Spinal cord (tissue), 10 donors: ENCODE measurements around the gene LAMB3. TPM values are rescaled to one million over a fixed set of nuclear protein-coding genes. Genes with fewer than 3 reads are reported as not detected.
A peak's percentile ranks its signal among the peaks of the same experiment; 100 is the strongest.

ENCODE experiments used
- DNase-seq, 6 donors: peaks; one replicate each; pipeline versions ENCODE4 v3.0.0 to v3.0.0-alpha.2; 2013 to 2015; ENCODE audit warnings: low spot score in 6 of 6, low read depth in 4 of 6
- H3K27ac ChIP-seq: one replicate; pipeline ENCODE4 v1.5.1; 2013; ENCODE audit warnings: low read depth, low read length, control low read depth
- H3K27me3 ChIP-seq: one replicate; pipeline ENCODE4 v1.6.1; 2013; ENCODE audit warnings: low read length; ENCODE audit not compliant: control insufficient read depth, insufficient read depth
- H3K36me3 ChIP-seq: one replicate; pipeline ENCODE4 v1.6.1; 2013; ENCODE audit warnings: low read length; ENCODE audit not compliant: control insufficient read depth, insufficient read depth
- H3K4me1 ChIP-seq: one replicate; pipeline ENCODE4 v1.6.1; 2013; ENCODE audit warnings: low read length; ENCODE audit not compliant: control insufficient read depth, insufficient read depth
- H3K4me3 ChIP-seq: one replicate; pipeline ENCODE4 v1.5.1; 2013; ENCODE audit warnings: low read depth, low read length, control low read depth
- H3K9me3 ChIP-seq: one replicate; pipeline ENCODE4 v1.6.1; 2013; ENCODE audit warnings: low read length; ENCODE audit not compliant: control insufficient read depth, insufficient read depth
- WGBS: methylation state at CpG from one replicate; pipeline ENCODE4 v1.1.5; 2013; ENCODE audit warnings: missing lambda C conversion rate; ENCODE audit not compliant: insufficient coverage; 5-methylcytosine and 5-hydroxymethylcytosine counted together
- polyA plus RNA-seq, 2 donors: library from polyadenylated mRNA; unstranded; fragments of 120-200 nt; gene quantifications; one replicate each; pipeline ENCODE4 v1.2.1, GENCODE V29; 2013; ENCODE audit not compliant: insufficient read length in 2 of 2
- total RNA-seq, 2 donors: library from RNA; depleted of rRNA in 1 of 2; stranded (reverse); fragments of 120-200 nt in 1 of 2; fragments of >200 nt in 1 of 2; gene quantifications; one replicate each; pipeline versions ENCODE4 v1.2.3 to v1.2.4, GENCODE V29; 2013 to 2014
- donor health status: healthy.

LAMB3 gene
- total and polyA plus RNA-seq, 4 donors: 0.89 to 6.0 (median 2.7) TPM

DNA sequence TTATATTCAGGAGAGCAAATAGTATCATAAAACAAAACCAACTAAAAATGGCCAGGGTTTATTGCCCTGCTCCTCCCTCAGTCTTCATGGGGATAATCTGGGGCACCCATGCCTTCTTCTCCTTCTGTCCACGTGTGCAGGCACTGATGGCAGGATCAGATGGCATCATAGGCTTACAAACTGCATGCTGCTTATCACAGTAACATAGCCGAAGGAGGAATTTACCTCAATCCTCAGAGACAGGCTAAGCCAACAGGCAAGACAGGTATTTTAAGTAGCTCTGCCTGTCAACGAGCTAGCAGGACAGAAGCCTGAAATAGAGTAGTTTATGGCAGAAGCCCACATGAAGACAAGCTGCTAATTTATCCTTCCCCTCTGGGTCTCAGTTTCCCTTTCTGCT is 9.4 kb downstream of the LAMB3 start:
- Histone ChIP-seq H3K9me3 (no peaks in the 10 kb centered on the region), H3K4me3 (no peak overlapping the region), H3K4me1 (peaks cover 40% of the 10 kb centered on the region), H3K27ac (peak overlapping the region; percentile 74), H3K27me3 (peaks cover 2% of the 10 kb centered on the region), H3K36me3 (no peaks in the 10 kb centered on the region)
- DNase-seq: no peak
- WGBS: 43% methylated on average over 1 of the region's 3 CpGs

GRCh38 chr1:209641832-209642172 is 10.4 kb downstream of the LAMB3 start:
- Histone ChIP-seq H3K4me1 (peaks cover 33% of the 10 kb centered on the region), H3K36me3 (no peaks in the 10 kb centered on the region), H3K27ac (peak overlapping the region; percentile 82), H3K27me3 (no peaks in the 10 kb centered on the region), H3K9me3 (no peaks in the 10 kb centered on the region), H3K4me3 (no peak overlapping the region)
- WGBS: 23% methylated on average over 3 of the region's 5 CpGs
- peak in 4 of 6 donors; percentile 39 to 85 (median 57) for DNase-seq

DNA sequence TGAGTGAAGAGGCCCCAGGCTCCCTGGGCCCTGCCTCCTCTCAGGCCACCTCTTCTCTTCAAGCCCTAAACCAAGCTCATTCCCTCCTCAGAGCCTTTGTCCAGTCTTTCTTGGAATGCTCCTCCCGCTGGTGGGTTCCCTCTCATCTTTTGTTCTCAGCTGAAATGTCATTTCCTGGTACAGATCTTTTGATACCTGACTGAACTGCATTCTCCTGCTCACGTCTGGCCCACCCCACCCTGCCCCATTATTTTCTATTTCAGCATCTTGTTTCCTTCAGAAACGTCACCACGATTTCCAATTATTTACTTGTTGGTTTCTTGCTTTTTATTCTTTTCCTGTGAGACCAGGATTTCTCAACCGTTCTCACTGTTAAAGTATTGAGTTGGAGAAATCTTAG is 16.4 kb downstream of the LAMB3 start:
- no peaks in the 10 kb centered on the region for H3K9me3 ChIP-seq
- no peak overlapping the region for H3K27ac ChIP-seq
- H3K27me3 ChIP-seq: no peaks in the 10 kb centered on the region
- 71% methylated on average over 2 of the region's 5 CpGs for WGBS
- no peak overlapping the region for H3K4me3 ChIP-seq
- no peaks in the 10 kb centered on the region for H3K36me3 ChIP-seq
- no peak for DNase-seq
- H3K4me1 ChIP-seq: peaks cover 8% of the 10 kb centered on the region

DNA sequence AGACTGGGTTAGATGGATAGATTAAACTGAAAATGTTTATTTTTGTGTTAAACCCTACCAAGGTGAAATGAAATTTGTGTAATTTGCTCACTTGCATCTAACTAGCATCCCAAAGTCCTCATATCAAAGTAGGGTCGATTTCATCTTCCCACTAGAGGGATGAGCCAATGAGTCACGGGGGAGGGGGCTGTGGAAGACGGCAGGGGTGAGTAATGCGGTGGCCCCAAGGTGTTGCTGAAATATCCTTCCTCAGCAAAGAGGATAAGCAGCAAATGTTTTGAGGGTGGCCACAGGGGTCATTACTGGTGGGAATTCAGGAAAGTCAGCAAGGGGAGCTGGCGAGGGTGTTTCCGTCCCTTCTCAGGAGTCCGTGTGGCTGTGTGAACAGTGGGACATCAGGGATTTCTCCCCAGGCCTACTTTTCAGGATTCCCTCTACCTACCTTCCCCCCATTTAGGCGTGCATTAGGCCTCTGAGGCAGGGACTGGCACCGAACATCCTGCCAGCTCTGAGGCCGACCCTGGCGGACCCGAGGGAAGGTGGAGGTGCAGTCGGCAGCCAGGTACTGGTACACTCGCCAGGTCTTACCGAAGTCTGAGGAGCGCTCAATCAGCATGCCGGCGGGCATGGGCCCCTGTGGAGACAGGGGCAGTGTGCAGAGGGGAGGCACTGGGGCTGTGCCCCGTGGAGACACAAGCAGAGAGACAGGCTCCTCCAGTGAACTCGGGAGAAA is 18.1 kb downstream of the LAMB3 start:
- H3K9me3 ChIP-seq: no peaks in the 10 kb centered on the region
- H3K4me3 ChIP-seq: no peak overlapping the region
- peaks cover 21% of the 10 kb centered on the region for H3K4me1 ChIP-seq
- 89% methylated on average over 16 of the region's 20 CpGs for WGBS
- no peaks in the 10 kb centered on the region for H3K36me3 ChIP-seq
- H3K27ac ChIP-seq: no peak overlapping the region
- no peaks in the 10 kb centered on the region for H3K27me3 ChIP-seq
- no peak for DNase-seq

DNA sequence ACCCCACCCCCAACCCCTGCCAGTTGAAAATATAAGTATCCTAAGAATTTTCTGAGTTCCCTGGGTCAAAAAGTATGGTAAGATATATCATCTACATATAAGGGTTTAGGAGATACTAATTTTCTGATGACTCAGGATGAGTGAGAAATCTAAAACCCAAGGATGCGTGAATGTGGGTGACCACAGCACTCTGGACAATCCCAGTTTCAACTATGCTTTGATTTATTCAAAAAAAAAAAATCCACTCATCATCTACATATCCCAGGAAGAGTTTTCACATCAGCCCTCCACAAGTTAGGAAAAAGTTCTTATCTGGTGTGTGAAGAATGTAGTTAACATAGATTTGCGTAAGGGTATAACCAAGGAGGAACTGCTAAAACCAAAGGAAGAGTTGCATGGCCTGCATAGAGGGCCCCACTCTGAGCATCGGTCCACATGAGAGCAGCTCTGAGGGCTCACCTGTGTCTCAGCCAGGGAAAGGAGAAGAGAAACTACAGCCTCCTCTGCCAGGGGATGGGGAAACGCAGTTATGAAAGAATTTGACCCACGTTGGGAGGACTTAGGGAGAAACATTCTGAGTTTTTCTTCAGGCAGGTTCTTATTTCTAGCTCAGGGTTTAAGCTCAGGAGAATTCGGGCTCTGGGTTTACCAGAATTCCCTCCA is 18.8 kb downstream of the LAMB3 start:
- H3K4me3 ChIP-seq: no peak overlapping the region
- no peak overlapping the region for H3K27ac ChIP-seq
- no peak for DNase-seq
- H3K9me3 ChIP-seq: no peaks in the 10 kb centered on the region
- WGBS: 96% methylated on average over 4 of the region's 6 CpGs
- H3K36me3 ChIP-seq: no peaks in the 10 kb centered on the region
- H3K27me3 ChIP-seq: no peaks in the 10 kb centered on the region
- peaks cover 21% of the 10 kb centered on the region for H3K4me1 ChIP-seq

GRCh38 chr1:209630383-209631225 is 21.6 kb downstream of the LAMB3 start:
- 50% methylated on average over 16 of the region's 17 CpGs for WGBS
- Histone ChIP-seq H3K36me3 (peaks cover 3% of the 10 kb centered on the region), H3K4me1 (peaks cover 42% of the 10 kb centered on the region), H3K4me3 (no peak overlapping the region), H3K9me3 (no peaks in the 10 kb centered on the region), H3K27ac (no peak overlapping the region), H3K27me3 (no peaks in the 10 kb centered on the region)
- DNase-seq: peak in 1 of 6 donors; percentile 54

DNA sequence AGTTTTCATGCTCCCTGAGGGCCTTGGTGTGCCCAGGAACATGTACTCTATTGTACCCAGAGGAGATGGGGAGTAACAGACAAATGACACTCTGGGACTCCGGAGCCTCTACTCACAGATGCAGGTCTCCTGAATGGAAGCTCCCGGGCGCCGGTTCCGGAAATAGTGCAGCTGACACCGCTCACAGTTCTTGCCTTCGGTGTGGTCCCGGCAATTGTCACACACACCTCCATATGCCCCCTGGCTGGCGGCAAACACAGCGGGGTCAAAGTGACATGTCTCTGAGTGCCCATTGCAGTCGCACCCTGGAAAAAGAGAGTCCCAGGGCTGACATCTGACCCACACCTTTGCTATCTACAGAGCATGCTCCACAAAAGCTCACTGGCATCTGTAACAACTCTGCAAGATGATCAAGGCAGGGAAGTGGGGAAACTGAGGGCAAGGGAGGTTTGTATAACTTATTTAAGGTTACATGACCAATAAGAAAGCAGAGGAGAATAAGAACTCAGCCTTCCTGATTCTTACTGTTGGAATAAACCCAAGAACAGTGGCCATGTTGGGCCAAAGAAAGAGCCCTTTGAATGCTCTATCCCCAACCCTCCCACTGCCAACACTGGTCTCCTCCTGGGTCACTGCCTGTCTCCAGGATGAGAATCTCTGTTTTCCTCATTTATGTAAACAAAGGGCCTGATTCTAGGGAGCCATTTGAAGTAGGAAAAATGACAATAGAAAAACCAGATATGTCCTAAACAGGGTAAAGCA is 22.4 kb downstream of the LAMB3 start:
- peaks cover 3% of the 10 kb centered on the region for H3K36me3 ChIP-seq
- no peaks in the 10 kb centered on the region for H3K27me3 ChIP-seq
- H3K9me3 ChIP-seq: no peaks in the 10 kb centered on the region
- no peak overlapping the region for H3K4me3 ChIP-seq
- peaks cover 44% of the 10 kb centered on the region for H3K4me1 ChIP-seq
- WGBS: 92% methylated on average over 10 of the region's 11 CpGs
- peak in 1 of 6 donors; percentile 57 for DNase-seq
- H3K27ac ChIP-seq: no peak overlapping the region

GRCh38 chr1:209628618-209629299 is 23.5 kb downstream of the LAMB3 start:
- Histone ChIP-seq H3K27ac (no peak overlapping the region), H3K4me3 (no peak overlapping the region), H3K36me3 (peaks cover 3% of the 10 kb centered on the region), H3K27me3 (no peaks in the 10 kb centered on the region), H3K4me1 (peaks cover 51% of the 10 kb centered on the region), H3K9me3 (no peaks in the 10 kb centered on the region)
- DNase-seq: no peak
- 82% methylated on average over 4 of the region's 7 CpGs for WGBS

- no peaks in the 10 kb centered on the region for H3K9me3 ChIP-seq
- DNase-seq: peak in 4 of 6 donors; percentile 58 to 92 (median 76)
- no peak overlapping the region for H3K4me3 ChIP-seq
- 41% methylated on average over 16 of the region's 16 CpGs for WGBS
- no peaks in the 10 kb centered on the region for H3K27me3 ChIP-seq
- no peak overlapping the region for H3K27ac ChIP-seq
- H3K36me3 ChIP-seq: peaks cover 3% of the 10 kb centered on the region
- peaks cover 61% of the 10 kb centered on the region for H3K4me1 ChIP-seq
Observed at GRCh38 chr1:209627732-209628196, 24.5 kb downstream of the LAMB3 start.
